ENCODE data around the gene UBR3.
"Not testable (repeated sequence)": the region's sequence is repeated elsewhere in the genome, so short reads cannot be mapped to it uniquely, and the experiment has no call there.

The UBR3 gene

DNA sequence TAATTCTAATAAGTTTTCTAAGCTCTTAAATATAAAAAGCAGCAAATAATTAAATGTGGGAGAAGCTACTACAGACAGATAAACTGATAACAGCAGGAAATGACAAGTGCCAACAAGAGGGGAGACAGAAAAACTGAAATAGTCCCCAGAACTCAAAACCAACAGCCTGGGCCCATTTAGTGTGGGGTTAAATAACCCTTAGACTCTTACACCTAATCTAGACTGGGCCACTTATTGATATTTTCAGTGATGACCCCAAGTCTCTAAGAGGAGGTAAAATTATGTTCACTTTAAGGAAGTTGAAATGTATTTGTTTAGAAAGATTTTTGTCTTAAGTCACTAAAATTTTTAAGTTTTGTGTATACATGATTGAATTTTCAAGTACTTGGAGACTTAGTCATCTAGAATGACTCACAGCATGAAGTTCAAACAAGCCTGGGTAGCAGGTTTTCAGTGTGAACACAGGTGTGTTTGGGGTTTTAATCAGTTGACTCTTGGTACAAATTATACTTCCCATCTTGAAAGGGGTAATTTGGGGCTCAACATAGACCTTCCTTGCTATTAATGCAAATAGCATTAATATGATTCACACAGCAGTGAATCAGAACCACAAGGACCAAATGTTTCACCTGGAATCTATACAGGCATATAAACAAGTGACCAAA is 295.8 kb downstream of the UBR3 start:
- no peak for DNase-seq

DNA sequence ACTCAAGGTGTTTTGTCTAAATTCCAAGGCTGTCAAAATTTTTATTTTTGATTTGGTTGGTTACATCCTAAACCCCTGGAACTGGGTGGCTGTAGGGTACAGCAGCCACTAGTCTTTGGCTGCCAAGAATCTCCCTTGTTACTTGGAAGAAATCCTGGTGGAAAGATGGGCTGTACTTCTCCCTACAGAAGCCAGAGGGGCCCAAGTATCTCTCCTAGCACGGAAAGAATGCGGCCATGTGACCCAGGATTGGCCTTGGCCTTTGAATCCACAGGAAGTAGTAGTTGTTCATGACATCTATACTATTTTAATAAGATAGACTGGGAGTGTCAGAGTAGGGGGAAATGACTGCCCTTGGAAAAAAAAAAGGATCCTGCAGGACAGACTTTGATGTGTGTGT is 296.3 kb downstream of the UBR3 start:
- no peak for DNase-seq

DNA sequence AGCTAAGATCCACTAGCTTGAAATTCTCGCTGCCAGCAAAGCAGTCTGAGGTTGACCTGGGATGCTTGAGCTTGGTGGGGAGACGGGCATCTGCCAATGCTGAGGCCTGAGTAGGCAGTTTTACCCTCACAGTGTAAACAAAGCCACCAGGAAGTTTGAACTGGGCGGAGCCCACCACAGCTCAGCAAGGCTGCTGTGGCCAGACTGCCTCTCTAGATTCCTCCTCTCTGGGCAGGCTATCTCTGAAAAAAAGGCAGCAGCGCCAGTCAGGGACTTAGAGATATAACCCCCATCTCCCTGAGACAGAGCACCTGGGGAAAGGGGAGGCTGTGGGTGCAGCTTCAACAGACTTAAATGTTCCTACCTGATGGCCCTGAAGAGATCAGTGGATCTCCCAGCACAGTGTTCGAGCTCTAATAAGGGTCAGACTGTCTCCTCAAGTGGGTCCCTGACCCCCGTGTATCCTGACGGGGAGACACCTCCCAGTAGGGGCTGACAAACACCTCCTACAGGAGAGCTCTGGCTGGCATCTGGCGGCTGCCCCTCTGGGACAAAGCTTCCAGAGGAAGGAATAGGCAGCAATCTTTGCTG is 299.0 kb downstream of the UBR3 start:
- not testable (repeated sequence) for DNase-seq

Measured in CD4-positive, alpha-beta T cell treated with Interleukin-12 subunit alpha and Interleukin-12 subunit beta, for 1 hour (primary cell).